Tibial artery (tissue), 4 donors: ENCODE results near the gene BAIAP3.

Experiments
- DNase-seq, 2 donors: peaks; one replicate each; pipeline ENCODE4 v3.0.0-alpha.2; 2019
- H3K27ac ChIP-seq, 2 donors: fragments of 200-600 bp; sonication (generic) in 1 of 2; 1 replicate in 1 of 2; 2 replicates in 1 of 2; pipeline ENCODE4 v1.5.1; 2018 to 2019; ENCODE audit warnings: mild to moderate bottlenecking in 1 of 2
- H3K27me3 ChIP-seq, 2 donors: fragments of 200-600 bp; sonication (generic) in 1 of 2; one replicate each; pipeline versions ENCODE4 v1.5.1 to v1.6.0; 2016 to 2019
- H3K36me3 ChIP-seq, 3 donors: fragments of 200-600 bp; sonication (generic) in 2 of 3; one replicate each; pipeline ENCODE4 v1.5.1; 2016 to 2019; ENCODE audit warnings: mild to moderate bottlenecking in 2 of 3
- H3K4me1 ChIP-seq, 4 donors: fragments of 200-600 bp; sonication (generic) in 2 of 4; 1 replicate in 3 of 4; 2 replicates in 1 of 4; pipeline ENCODE4 v1.5.1; 2016 to 2019
- H3K4me3 ChIP-seq, 2 donors: fragments of 200-600 bp; sonication (generic) in 1 of 2; 1 replicate in 1 of 2; 2 replicates in 1 of 2; pipeline ENCODE4 v1.5.1; 2018 to 2019; ENCODE audit warnings: mild to moderate bottlenecking in 2 of 2
- H3K9me3 ChIP-seq, 3 donors: fragments of 200-600 bp; sonication (generic) in 1 of 3; one replicate each; pipeline ENCODE4 v1.5.1; 2016 to 2019
- CTCF ChIP-seq, 2 experiments: fragments of 200-600 bp in 1 of 2; fragments of 450-650 bp in 1 of 2; IDR thresholded peaks; one replicate each; pipeline ENCODE4 v1.5.1; 2017 to 2019; ENCODE audit warnings: antibody characterized with exemption in 2 of 2, mild to moderate bottlenecking in 1 of 2, moderate library complexity in 1 of 2
- intact Hi-C: fragments of 100-400 bp; cut with DNase I; formaldehyde crosslinking; loops from one replicate; pipeline ENCODE4 v1.15.0; 2023; ENCODE audit warnings: low total_unique reads

BAIAP3 gene

GRCh38 chr16:1305823-1306222, 27.6 kb upstream of the BAIAP3 start:
- DNase-seq = no peak
- Histone ChIP-seq H3K27ac (no peak overlapping the region), H3K4me3 (no peak overlapping the region), H3K9me3 (no peaks in the 10 kb centered on the region), H3K27me3 (peaks cover 0 to 35% of the 10 kb centered on the region in 2 donors), H3K4me1 (peaks cover 0 to 25% (median 8%) of the 10 kb centered on the region in 4 donors), H3K36me3 (no peaks in the 10 kb centered on the region)
- intact Hi-C loops = no loop called here
- TF ChIP-seq CTCF (IDR thresholded peaks at IDR 0.05) = no peak

GRCh38 chr16:1306334-1306733, 27.1 kb upstream of the BAIAP3 start:
- intact Hi-C loops = no loop called here
- no peak for DNase-seq
- peaks cover 0 to 25% (median 9%) of the 10 kb centered on the region in 4 donors for H3K4me1 ChIP-seq
- H3K9me3 ChIP-seq = no peaks in the 10 kb centered on the region
- H3K4me3 ChIP-seq = no peak overlapping the region
- H3K36me3 ChIP-seq = no peaks in the 10 kb centered on the region
- no peak for TF ChIP-seq CTCF (IDR thresholded peaks at IDR 0.05)
- peaks cover 0 to 30% of the 10 kb centered on the region in 2 donors for H3K27me3 ChIP-seq
- H3K27ac ChIP-seq = no peak overlapping the region

GRCh38 chr16:1308036-1308976, 25.1 kb upstream of the BAIAP3 start:
- Histone ChIP-seq H3K27ac (peak overlapping the region; percentile 93 to 97), H3K4me1 (peaks cover 6 to 40% (median 28%) of the 10 kb centered on the region in 4 donors), H3K4me3 (peak overlapping the region; percentile 74 to 91), H3K36me3 (peaks cover 0 to 7% (median 0%) of the 10 kb centered on the region in 3 donors), H3K27me3 (peaks cover 0 to 12% of the 10 kb centered on the region in 2 donors), H3K9me3 (no peaks in the 10 kb centered on the region)
- no peak for TF ChIP-seq CTCF (IDR thresholded peaks at IDR 0.05)
- no peak for DNase-seq
- intact Hi-C loops = no loop called here

- Histone ChIP-seq H3K4me1 (peaks cover 6 to 47% (median 32%) of the 10 kb centered on the region in 4 donors), H3K36me3 (peaks cover 0 to 15% (median 8%) of the 10 kb centered on the region in 3 donors), H3K27ac (peak within 1 kb of the TSS; percentile 93 to 97), H3K27me3 (peaks cover 0 to 4% of the 10 kb centered on the region in 2 donors), H3K4me3 (peak within 1 kb of the TSS; percentile 74 to 91), H3K9me3 (no peaks in the 10 kb centered on the region)
- peak; percentile 96 to 98 for DNase-seq
- TF ChIP-seq CTCF (IDR thresholded peaks at IDR 0.05) = no peak
- intact Hi-C loops = no loop called here
These were observed 24.2 kb upstream of the BAIAP3 start, which contains the start of gene UBE2I for GRCh38 chr16:1308977-1309885. TSS of gene UBE2I (plus strand) at chr16:1309636. CDS start at chr16:1314031, 4,395 bp downstream.
